Transverse colon (tissue), 4 donors: ENCODE data around the gene GDPD5. TPM values are rescaled to one million over a fixed set of nuclear protein-coding genes. Genes with fewer than 3 reads are reported as not detected.

ENCODE experiments used
- DNase-seq: peaks from one replicate; pipeline ENCODE4 v3.0.0-alpha.2; 2019
- H3K27ac ChIP-seq, 4 donors: fragments of 200-600 bp; sonication (generic); 2 replicates each; pipeline ENCODE4 v1.5.1; 2016 to 2018; ENCODE audit warnings: inconsistent platforms in 4 of 4
- H3K27me3 ChIP-seq: fragments of 200-600 bp; sonication (generic); 2 replicates; pipeline ENCODE4 v1.5.1; 2017; ENCODE audit warnings: inconsistent platforms
- H3K36me3 ChIP-seq, 4 donors: fragments of 200-600 bp; sonication (generic); 2 replicates each; pipeline ENCODE4 v1.5.1; 2017 to 2019; ENCODE audit warnings: inconsistent platforms in 4 of 4
- H3K4me1 ChIP-seq, 4 donors: fragments of 200-600 bp; sonication (generic); 2 replicates each; pipeline ENCODE4 v1.5.1; 2017 to 2020; ENCODE audit warnings: inconsistent platforms in 4 of 4
- H3K4me3 ChIP-seq, 4 donors: fragments of 200-600 bp; sonication (generic); 1 replicate in 1 of 4; 2 replicates in 3 of 4; pipeline versions ENCODE4 v1.5.1 to v1.6.1; 2017 to 2019; ENCODE audit warnings: inconsistent platforms in 4 of 4
- H3K9me3 ChIP-seq, 2 donors: fragments of 200-600 bp; sonication (generic); 2 replicates each; pipeline ENCODE4 v1.5.1; 2017 to 2019; ENCODE audit warnings: inconsistent platforms in 2 of 2
- EP300 ChIP-seq: sonication (generic); formaldehyde crosslinking; IDR thresholded peaks from one replicate; pipeline ENCODE4 v1.6.1; 2017; ENCODE audit warnings: antibody characterized with exemption, low read depth
- POLR2A ChIP-seq: fragments of 450-650 bp; IDR thresholded peaks from one replicate; pipeline ENCODE4 v1.6.1; 2016; ENCODE audit warnings: antibody characterized with exemption, mild to moderate bottlenecking, moderate library complexity
- POLR2AphosphoS5 ChIP-seq, 3 donors: sonication (generic); formaldehyde crosslinking; IDR thresholded peaks; one replicate each; pipeline ENCODE4 v1.6.1; 2016; ENCODE audit warnings: antibody characterized with exemption in 3 of 3
- WGBS, 2 donors: methylation state at CpG; one replicate each; pipeline ENCODE4 v1.1.5; 2018; ENCODE audit warnings: low coverage in 1 of 2; 5-methylcytosine and 5-hydroxymethylcytosine counted together
- in situ Hi-C, 4 donors: fragments of 200-750 bp; cut with MboI; loops; one replicate each; pipeline versions ENCODE4 v1.15.0 to v1.15.1; 2017; ENCODE audit warnings: low sequenced_read_pairs in 3 of 4, low pct_ligation_motif_present in 1 of 4, low pct_unique_long_range_greater_than_20kb in 1 of 4
- intact Hi-C: fragments of 100-400 bp; cut with DNase I; formaldehyde crosslinking; loops from one replicate; pipeline ENCODE4 v1.15.1; 2023; ENCODE audit warnings: low total_unique reads
- total RNA-seq, 4 donors: library from RNA; depleted of rRNA; stranded (reverse); fragments of >200 nt; gene quantifications; one replicate each; pipeline ENCODE4 v1.1.0, GENCODE V29; 2016
- TF ChIP-seq, protein P1 (sequence below), 5 experiments: fragments of 200-600 bp in 3 of 5; fragments of 450-650 bp in 2 of 5; sonication (generic) in 3 of 5; IDR thresholded peaks; 1 replicate in 2 of 5; 2 replicates in 3 of 5; pipeline ENCODE4 v1.5.1; 2016 to 2017; ENCODE audit warnings: antibody characterized with exemption in 5 of 5, inconsistent platforms in 3 of 5, mild to moderate bottlenecking in 2 of 5, moderate library complexity in 1 of 5

Gene GDPD5
- total RNA-seq, 4 donors from 2014 or later = 3.7 to 10.1 (median 7.1) TPM; not detected in 1

DNA sequence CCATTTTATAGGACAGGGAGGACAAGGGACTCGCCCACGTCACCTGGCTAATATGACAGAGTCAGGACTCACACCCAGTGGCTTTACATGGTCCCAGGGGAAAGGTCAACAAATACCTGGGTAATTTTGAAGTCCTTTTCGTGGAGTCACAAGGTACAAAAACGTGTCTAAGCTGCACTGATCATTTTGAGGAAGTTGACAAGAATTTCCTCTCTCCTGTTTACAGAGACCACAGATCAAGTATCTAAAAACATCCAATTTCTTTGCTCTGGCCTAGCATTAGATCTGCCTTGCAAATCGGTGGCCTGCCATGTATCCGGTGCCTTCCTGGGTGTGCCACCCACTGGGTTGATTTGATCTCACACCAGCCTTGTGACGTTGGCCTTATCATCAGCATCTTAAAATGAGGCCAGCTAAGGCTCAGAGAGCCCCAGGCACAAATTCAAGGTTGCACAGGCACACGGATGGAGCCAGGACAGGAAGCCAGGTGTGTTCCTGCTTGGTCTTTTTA is 17.6 kb downstream of the GDPD5 start:
- Histone ChIP-seq H3K4me1 (peaks cover 0 to 6% (median 3%) of the 10 kb centered on the region in 4 donors), H3K27me3 (no peaks in the 10 kb centered on the region), H3K36me3 (no peaks in the 10 kb centered on the region), H3K4me3 (no peak overlapping the region), H3K9me3 (no peaks in the 10 kb centered on the region), H3K27ac (no peak overlapping the region)
- TF ChIP-seq EP300 (no peak), POLR2AphosphoS5 (IDR thresholded peaks at IDR 0.05) (no peak), POLR2A (no peak)
- TF ChIP-seq, protein P1, sequence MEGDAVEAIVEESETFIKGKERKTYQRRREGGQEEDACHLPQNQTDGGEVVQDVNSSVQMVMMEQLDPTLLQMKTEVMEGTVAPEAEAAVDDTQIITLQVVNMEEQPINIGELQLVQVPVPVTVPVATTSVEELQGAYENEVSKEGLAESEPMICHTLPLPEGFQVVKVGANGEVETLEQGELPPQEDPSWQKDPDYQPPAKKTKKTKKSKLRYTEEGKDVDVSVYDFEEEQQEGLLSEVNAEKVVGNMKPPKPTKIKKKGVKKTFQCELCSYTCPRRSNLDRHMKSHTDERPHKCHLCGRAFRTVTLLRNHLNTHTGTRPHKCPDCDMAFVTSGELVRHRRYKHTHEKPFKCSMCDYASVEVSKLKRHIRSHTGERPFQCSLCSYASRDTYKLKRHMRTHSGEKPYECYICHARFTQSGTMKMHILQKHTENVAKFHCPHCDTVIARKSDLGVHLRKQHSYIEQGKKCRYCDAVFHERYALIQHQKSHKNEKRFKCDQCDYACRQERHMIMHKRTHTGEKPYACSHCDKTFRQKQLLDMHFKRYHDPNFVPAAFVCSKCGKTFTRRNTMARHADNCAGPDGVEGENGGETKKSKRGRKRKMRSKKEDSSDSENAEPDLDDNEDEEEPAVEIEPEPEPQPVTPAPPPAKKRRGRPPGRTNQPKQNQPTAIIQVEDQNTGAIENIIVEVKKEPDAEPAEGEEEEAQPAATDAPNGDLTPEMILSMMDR (IDR thresholded peaks at IDR 0.05) = no peak
- DNase-seq = no peak
- 47 to 75% methylated on average over 2 to 8 of the region's 8 CpGs for WGBS, 2 donors
- intact Hi-C loops (no loop called here), in situ Hi-C loops (no loop called here)

DNA sequence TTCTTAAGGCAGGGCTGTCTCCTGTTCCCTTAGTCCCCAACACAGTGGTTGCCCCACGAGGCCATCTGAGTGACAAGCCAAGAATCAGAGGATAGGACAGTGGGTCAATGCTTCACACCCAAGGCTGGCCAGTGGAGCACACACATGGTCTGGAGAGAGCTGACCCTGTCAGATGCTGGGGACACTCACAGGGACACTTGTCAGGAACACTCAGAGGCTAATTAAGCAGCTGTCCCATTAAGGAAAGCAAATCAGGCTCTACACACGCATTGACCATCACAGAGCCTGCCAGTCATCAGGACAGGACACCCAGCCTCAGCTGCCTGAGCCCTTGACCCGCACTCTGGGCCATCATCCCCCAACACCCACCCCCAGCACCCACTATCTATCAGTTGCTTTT is 18.2 kb downstream of the GDPD5 start:
- intact Hi-C loops = no loop called here
- peaks cover 0 to 6% (median 3%) of the 10 kb centered on the region in 4 donors for H3K4me1 ChIP-seq
- H3K27me3 ChIP-seq = no peaks in the 10 kb centered on the region
- no peaks in the 10 kb centered on the region for H3K36me3 ChIP-seq
- WGBS, 2 donors = 86 to 88% methylated on average over 1 to 3 of the region's 3 CpGs
- in situ Hi-C loops = no loop called here
- H3K4me3 ChIP-seq = no peak overlapping the region
- TF ChIP-seq, protein P1 (IDR thresholded peaks at IDR 0.05) = no peak
- H3K9me3 ChIP-seq = no peaks in the 10 kb centered on the region
- no peak for DNase-seq
- H3K27ac ChIP-seq = no peak overlapping the region

DNA sequence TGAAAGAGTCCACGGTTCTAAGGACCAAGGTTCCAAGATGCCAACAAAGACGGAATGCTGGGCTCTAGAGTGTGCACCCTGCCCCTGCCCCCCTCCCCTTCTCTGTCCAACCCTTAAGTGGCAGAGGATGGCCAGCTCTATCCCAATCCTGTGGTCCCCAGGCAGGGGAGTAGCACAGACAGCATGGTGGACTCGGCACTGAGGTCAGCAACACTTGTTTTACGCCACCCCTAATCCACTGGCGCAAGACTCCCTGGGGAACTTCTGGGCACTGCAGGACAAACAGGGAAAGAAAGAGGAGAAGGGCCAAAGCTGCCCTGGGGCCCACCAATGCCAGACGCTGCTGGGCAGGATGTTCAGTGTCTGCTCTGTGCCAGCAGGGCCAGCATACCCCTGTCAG is 18.9 kb downstream of the GDPD5 start:
- TF ChIP-seq, protein P1 (IDR thresholded peaks at IDR 0.05) = no peak
- TF ChIP-seq POLR2AphosphoS5 (IDR thresholded peaks at IDR 0.05) (no peak), POLR2A (no peak), EP300 (no peak)
- H3K4me3 ChIP-seq = no peak overlapping the region
- no peaks in the 10 kb centered on the region for H3K9me3 ChIP-seq
- H3K36me3 ChIP-seq = no peaks in the 10 kb centered on the region
- peaks cover 0 to 6% (median 3%) of the 10 kb centered on the region in 4 donors for H3K4me1 ChIP-seq
- H3K27ac ChIP-seq = peak overlapping the region in 1 of 4 donors; percentile 39
- WGBS, 2 donors = 84% methylated on average over 6 of the region's 6 CpGs; no CpG with 5 or more reads in 1 of the 2 donors
- in situ Hi-C loops = no loop called here
- no peak for DNase-seq
- H3K27me3 ChIP-seq = no peaks in the 10 kb centered on the region
- intact Hi-C loops = no loop called here

DNA sequence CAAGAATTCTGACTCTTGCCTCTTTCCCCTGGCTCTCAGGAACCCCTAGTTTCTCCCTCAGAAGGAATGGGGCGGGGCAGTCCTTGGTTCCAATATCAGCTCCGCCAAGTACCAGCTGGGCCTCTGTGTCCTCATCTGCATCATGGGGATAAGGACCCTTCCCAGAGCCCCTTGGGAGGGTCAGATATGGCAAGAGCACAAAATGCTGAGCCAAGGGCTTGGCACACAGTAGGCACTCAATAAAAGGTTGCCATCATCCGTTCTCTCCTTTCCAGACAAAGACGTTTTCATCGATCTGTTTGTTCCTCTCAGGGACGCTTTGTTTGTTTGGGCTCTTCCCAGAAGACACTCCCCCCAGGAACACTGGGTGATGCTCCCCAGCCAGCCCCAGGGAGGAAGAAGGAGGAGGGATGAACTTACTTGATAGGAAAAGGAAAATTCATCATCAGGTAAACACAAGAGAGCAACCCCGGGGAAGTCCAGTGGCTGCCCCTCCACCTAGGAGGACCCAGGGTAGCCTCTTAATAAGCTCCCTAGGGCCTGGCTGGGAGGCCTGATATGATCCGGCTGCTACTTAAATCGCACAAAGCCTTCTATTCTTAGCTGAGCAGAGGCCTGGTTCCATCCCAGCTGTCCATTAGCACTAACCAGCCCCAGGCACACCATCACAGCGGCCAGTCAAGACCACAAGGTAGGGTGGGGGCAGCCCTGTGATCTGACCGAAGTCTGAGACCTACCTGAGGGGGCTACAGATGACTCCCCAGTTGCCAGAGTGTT is 19.6 kb downstream of the GDPD5 start:
- Histone ChIP-seq H3K27ac (peak overlapping the region in 2 of 4 donors; percentile 20 to 39), H3K4me1 (peaks cover 0 to 6% (median 3%) of the 10 kb centered on the region in 4 donors), H3K27me3 (no peaks in the 10 kb centered on the region), H3K9me3 (no peaks in the 10 kb centered on the region), H3K4me3 (no peak overlapping the region), H3K36me3 (no peaks in the 10 kb centered on the region)
- DNase-seq = no peak
- in situ Hi-C loops = no loop called here
- 80% methylated on average over 4 to 11 of the region's 11 CpGs for WGBS, 2 donors
- TF ChIP-seq POLR2A (no peak), POLR2AphosphoS5 (IDR thresholded peaks at IDR 0.05) (no peak), EP300 (no peak)
- TF ChIP-seq, protein P1 (IDR thresholded peaks at IDR 0.05) = no peak
- intact Hi-C loops = no loop called here
